GM10266 (cell line): ENCODE data around the gene CCDC91.
"Not testable (repeated sequence)": the region's sequence is repeated elsewhere in the genome, so short reads cannot be mapped to it uniquely, and the experiment has no call there.

ENCODE experiments used
- DNase-seq: peaks from one replicate; pipeline ENCODE4 v3.0.0; 2012; ENCODE audit errors: extremely low spot score
- CTCF ChIP-seq: IDR thresholded peaks from 2 replicates; pipeline ENCODE4 v1.5.1; 2012; ENCODE audit warnings: mild to moderate bottlenecking, low read depth; ENCODE audit not compliant: control insufficient read depth, insufficient read depth; ENCODE audit errors: missing control alignments

The CCDC91 gene

DNA sequence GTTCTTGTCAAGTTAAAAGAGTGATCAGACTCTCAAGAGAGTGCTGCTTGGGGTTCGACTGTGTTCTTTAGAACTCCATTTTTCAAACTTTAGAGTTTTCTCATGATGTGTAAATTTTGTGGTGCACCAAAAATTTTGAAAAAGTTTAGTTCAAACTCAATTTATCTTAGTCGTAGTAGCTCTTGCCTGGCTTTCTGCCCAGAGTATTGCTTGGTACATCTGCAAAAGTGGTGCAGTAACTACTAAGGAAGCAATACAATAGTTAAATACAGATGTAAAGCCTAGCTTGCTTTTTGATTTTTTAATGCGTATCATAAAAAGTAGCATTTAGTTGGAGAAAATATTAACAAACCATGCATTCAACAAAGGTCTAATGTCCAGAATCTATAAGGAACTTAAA, 9.5 kb upstream of the CCDC91 start:
- no peak for DNase-seq
- TF ChIP-seq CTCF, result no peak

DNA sequence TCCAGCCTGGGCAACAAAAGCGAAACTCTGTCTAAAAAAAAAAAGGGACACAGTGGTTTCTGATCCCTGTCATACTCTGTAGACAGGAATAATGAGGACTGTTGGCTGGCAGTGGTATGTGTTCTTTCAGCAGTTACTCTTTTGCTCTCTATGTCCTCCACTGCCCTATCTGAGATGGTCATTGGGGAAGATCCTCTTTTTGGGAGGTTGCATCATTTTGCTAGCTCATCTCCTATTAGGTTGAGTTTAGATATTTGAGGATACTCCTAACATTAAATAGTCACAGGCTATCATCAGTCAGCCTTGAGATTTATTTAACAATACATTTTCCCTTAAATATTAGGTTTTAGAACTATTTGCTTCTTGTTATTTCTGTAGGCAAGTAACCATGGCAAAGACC, 5.9 kb upstream of the CCDC91 start:
- no peak for DNase-seq
- TF ChIP-seq CTCF, result no peak

- TF ChIP-seq CTCF, result no peak
- no peak for DNase-seq
Measured at GRCh38 chr12:28186500-28186899, 3.8 kb upstream of the CCDC91 start.

DNA sequence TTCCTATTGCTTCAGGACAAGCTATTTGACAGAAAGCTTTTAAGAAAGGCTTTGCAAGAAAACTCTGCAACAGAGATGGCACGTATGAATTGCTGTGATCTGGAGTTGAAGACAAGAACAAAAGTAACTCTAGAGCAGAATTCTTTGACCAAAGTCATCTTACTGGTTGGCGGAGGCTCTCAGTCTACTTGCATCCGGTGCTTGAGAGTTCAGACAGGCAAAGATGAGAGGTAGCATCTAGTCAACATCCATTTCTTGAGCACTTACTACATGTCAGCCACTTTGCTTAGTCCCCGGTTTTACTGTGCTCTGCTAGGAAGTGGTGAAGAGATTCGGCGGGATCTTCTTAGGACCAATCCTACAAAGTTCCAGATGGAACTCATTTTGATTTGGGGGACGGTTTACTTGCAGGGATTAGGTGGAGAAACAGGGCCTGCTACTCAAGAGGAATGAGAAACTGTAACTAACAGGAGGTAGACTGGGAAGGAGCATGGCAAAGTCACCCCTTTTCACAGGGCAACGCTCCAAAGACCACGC, 404 bp upstream of the CCDC91 start:
- no peak for TF ChIP-seq CTCF
- DNase-seq, result no peak

GRCh38 chr12:28191051-28192048, 1.1 kb downstream of the CCDC91 start:
- TF ChIP-seq CTCF, result no peak
- DNase-seq, result no peak

DNA sequence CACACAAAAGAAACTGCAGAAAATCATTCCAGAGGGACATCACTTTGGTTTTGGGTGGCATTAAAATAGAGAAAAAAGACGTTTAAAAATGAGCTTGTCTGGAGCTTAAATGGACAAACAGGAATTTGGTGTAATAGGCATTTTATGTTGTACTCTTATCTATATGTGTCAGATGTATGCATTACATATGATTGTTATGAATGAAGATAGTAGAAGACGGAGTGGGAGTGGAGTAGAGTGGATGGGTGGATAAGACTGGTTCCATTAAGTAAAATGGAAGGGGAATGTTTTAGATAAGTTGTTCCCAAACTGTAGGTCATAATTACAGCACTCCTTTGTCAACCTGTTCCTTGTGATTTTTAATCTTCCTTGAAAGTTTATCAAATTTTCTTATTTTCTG, 1.9 kb downstream of the CCDC91 start:
- DNase-seq, result no peak
- no peak for TF ChIP-seq CTCF

DNA sequence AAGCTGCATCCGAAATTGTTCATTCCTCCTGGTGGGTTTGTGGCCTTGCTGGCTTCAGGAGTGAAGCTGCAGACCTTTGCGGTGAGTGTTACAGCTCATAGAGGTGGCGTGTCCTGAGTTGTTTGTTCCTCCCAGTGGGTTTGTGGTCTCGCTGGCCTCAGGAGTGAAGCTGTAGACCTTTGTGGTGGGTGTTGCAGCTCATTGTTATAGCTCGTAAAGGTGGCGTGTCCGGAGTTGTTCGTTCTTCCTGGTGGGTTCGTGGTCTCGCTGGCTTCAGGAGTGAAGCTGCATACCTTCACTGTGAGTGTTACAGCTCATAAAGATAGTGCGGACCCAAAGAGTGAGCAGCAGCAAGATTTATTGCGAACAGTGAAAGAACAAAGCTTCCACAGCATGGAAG, 4.4 kb downstream of the CCDC91 start:
- DNase-seq, result not testable (repeated sequence)

- not testable (repeated sequence) for DNase-seq
Measured at GRCh38 chr12:28201136-28201535, 10.9 kb downstream of the CCDC91 start.
